22Rv1 (cell line): ENCODE results near the gene ALS2CL.

Source experiments
- ZFX ChIP-seq: fragments of 450-650 bp; IDR thresholded peaks from 2 replicates; pipeline ENCODE4 v1.6.1; 2017; ENCODE audit warnings: antibody characterized with exemption, borderline replicate concordance
- TF ChIP-seq, protein P1 (sequence below): fragments of 450-650 bp; IDR thresholded peaks from 2 replicates; pipeline ENCODE4 v1.5.1; 2017; ENCODE audit warnings: mild to moderate bottlenecking

- TF ChIP-seq, protein P1, sequence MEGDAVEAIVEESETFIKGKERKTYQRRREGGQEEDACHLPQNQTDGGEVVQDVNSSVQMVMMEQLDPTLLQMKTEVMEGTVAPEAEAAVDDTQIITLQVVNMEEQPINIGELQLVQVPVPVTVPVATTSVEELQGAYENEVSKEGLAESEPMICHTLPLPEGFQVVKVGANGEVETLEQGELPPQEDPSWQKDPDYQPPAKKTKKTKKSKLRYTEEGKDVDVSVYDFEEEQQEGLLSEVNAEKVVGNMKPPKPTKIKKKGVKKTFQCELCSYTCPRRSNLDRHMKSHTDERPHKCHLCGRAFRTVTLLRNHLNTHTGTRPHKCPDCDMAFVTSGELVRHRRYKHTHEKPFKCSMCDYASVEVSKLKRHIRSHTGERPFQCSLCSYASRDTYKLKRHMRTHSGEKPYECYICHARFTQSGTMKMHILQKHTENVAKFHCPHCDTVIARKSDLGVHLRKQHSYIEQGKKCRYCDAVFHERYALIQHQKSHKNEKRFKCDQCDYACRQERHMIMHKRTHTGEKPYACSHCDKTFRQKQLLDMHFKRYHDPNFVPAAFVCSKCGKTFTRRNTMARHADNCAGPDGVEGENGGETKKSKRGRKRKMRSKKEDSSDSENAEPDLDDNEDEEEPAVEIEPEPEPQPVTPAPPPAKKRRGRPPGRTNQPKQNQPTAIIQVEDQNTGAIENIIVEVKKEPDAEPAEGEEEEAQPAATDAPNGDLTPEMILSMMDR = no peak
- no peak for TF ChIP-seq ZFX
Observed at GRCh38 chr3:46672349-46672695, 21.2 kb downstream of the ALS2CL start.
